Esophagus squamous epithelium (tissue), 5 donors: ENCODE data around the gene RCVRN. TPM values are rescaled to one million over a fixed set of nuclear protein-coding genes. Genes with fewer than 3 reads are reported as not detected.
A peak's percentile ranks its signal among the peaks of the same experiment; 100 is the strongest.

Source experiments
- DNase-seq: peaks from one replicate; lab custom pipeline; 2025; lab: John Stamatoyannopoulos, UW
- H3K27ac ChIP-seq, 4 donors: fragments of 200-600 bp; sonication (generic); one replicate each; pipeline ENCODE4 v1.5.1; 2016 to 2019; ENCODE audit warnings: mild to moderate bottlenecking in 1 of 4
- H3K27me3 ChIP-seq, 4 donors: fragments of 200-600 bp; sonication (generic); 1 replicate in 3 of 4; 2 replicates in 1 of 4; pipeline versions ENCODE4 v1.5.1 to v1.6.0; 2017 to 2021; ENCODE audit warnings: antibody characterized with exemption in 1 of 4
- H3K36me3 ChIP-seq, 3 donors: fragments of 200-600 bp; sonication (generic); one replicate each; pipeline ENCODE4 v1.5.1; 2016 to 2019
- H3K4me1 ChIP-seq, 3 donors: fragments of 200-600 bp; sonication (generic); one replicate each; pipeline ENCODE4 v1.5.1; 2017 to 2019
- H3K4me3 ChIP-seq, 4 donors: fragments of 200-600 bp; sonication (generic); 1 replicate in 3 of 4; 2 replicates in 1 of 4; pipeline ENCODE4 v1.5.1; 2016 to 2019; ENCODE audit warnings: mild to moderate bottlenecking in 2 of 4, moderate library complexity in 1 of 4
- H3K9me3 ChIP-seq, 3 donors: fragments of 200-600 bp; sonication (generic); one replicate each; pipeline ENCODE4 v1.5.1; 2016 to 2019
- CTCF ChIP-seq, 6 experiments: fragments of 450-650 bp in 4 of 6; fragments of 200-600 bp in 2 of 6; sonication (generic) in 2 of 6; IDR thresholded peaks; one replicate each; pipeline ENCODE4 v1.5.1; 2016 to 2019; ENCODE audit warnings: antibody characterized with exemption in 6 of 6, mild to moderate bottlenecking in 4 of 6, moderate library complexity in 4 of 6
- POLR2A ChIP-seq, 4 donors: fragments of 450-650 bp; IDR thresholded peaks; one replicate each; pipeline ENCODE4 v1.6.1; 2017; ENCODE audit warnings: antibody characterized with exemption in 4 of 4, mild to moderate bottlenecking in 4 of 4, moderate library complexity in 3 of 4
- WGBS, 2 donors: methylation state at CpG; one replicate each; pipeline ENCODE4 v1.1.5; 2018; 5-methylcytosine and 5-hydroxymethylcytosine counted together
- intact Hi-C: fragments of 100-400 bp; cut with DNase I; formaldehyde crosslinking; loops from one replicate; pipeline ENCODE4 v1.15.0; 2022
- total RNA-seq, 4 donors: library from RNA; depleted of rRNA; stranded (reverse); fragments of >200 nt; gene quantifications; one replicate each; pipeline ENCODE4 v1.1.0, GENCODE V29; 2016
- donor health status: DM: yes; HTN: yes; CAD: no.

Gene RCVRN
- total RNA-seq, 4 donors from 2014 or later, result not detected

GRCh38 chr17:9878356-9878755 is 26.7 kb downstream of the RCVRN start:
- no peaks in the 10 kb centered on the region for H3K4me1 ChIP-seq
- intact Hi-C loops, result no loop called here
- H3K36me3 ChIP-seq, result no peaks in the 10 kb centered on the region
- no peak overlapping the region for H3K4me3 ChIP-seq
- no peak overlapping the region for H3K27ac ChIP-seq
- H3K9me3 ChIP-seq, result peaks cover 0 to 13% (median 6%) of the 10 kb centered on the region in 3 donors
- H3K27me3 ChIP-seq, result no peaks in the 10 kb centered on the region
- DNase-seq, result no peak
- WGBS, 2 donors, result 50 to 51% methylated on average over 3 of the region's 3 CpGs
- TF ChIP-seq CTCF (IDR thresholded peaks at IDR 0.05) (no peak), POLR2A (IDR thresholded peaks at IDR 0.05) (no peak)

GRCh38 chr17:9875441-9875840 is 29.6 kb downstream of the RCVRN start:
- 48% methylated on average over 3 of the region's 3 CpGs for WGBS, 2 donors
- TF ChIP-seq POLR2A (IDR thresholded peaks at IDR 0.05) (no peak), CTCF (IDR thresholded peaks at IDR 0.05) (no peak)
- intact Hi-C loops, result no loop called here
- Histone ChIP-seq H3K4me1 (peaks cover 0 to 4% (median 0%) of the 10 kb centered on the region in 3 donors), H3K27ac (peak overlapping the region in 2 of 4 donors; percentile 6 to 65), H3K9me3 (no peaks in the 10 kb centered on the region), H3K27me3 (no peaks in the 10 kb centered on the region), H3K36me3 (no peaks in the 10 kb centered on the region), H3K4me3 (no peak overlapping the region)
- DNase-seq, result no peak

GRCh38 chr17:9874722-9875121 is 30.3 kb downstream of the RCVRN start:
- Histone ChIP-seq H3K27me3 (no peaks in the 10 kb centered on the region), H3K4me1 (peaks cover 0 to 4% (median 0%) of the 10 kb centered on the region in 3 donors), H3K36me3 (no peaks in the 10 kb centered on the region), H3K27ac (peak overlapping the region in 3 of 4 donors; percentile 2 to 65 (median 6)), H3K4me3 (no peak overlapping the region), H3K9me3 (no peaks in the 10 kb centered on the region)
- TF ChIP-seq POLR2A (IDR thresholded peaks at IDR 0.05) (no peak), CTCF (IDR thresholded peaks at IDR 0.05) (no peak)
- 67 to 79% methylated on average over 3 of the region's 3 CpGs for WGBS, 2 donors
- intact Hi-C loops, result no loop called here
- DNase-seq, result no peak

GRCh38 chr17:9872852-9873251 is 32.2 kb downstream of the RCVRN start:
- H3K27me3 ChIP-seq, result no peaks in the 10 kb centered on the region
- TF ChIP-seq CTCF (IDR thresholded peaks at IDR 0.05), result no peak
- TF ChIP-seq POLR2A (IDR thresholded peaks at IDR 0.05), result no peak
- no peaks in the 10 kb centered on the region for H3K9me3 ChIP-seq
- H3K4me3 ChIP-seq, result no peak overlapping the region
- no peak overlapping the region for H3K27ac ChIP-seq
- WGBS, 2 donors, result 29 to 55% methylated on average over 6 of the region's 6 CpGs
- no peak for DNase-seq
- H3K4me1 ChIP-seq, result peaks cover 0 to 4% (median 0%) of the 10 kb centered on the region in 3 donors
- no peaks in the 10 kb centered on the region for H3K36me3 ChIP-seq
- intact Hi-C loops, result no loop called here

- H3K4me3 ChIP-seq, result no peak overlapping the region
- intact Hi-C loops, result no loop called here
These were observed 36.5 kb downstream of the RCVRN start for GRCh38 chr17:9868552-9868951.

More at GRCh38 chr17:9868552-9868951, 36.5 kb downstream of the RCVRN start:
- WGBS, 2 donors, result 41 to 44% methylated on average over 3 of the region's 3 CpGs
- Histone ChIP-seq H3K27ac (no peak overlapping the region), H3K36me3 (no peaks in the 10 kb centered on the region), H3K27me3 (no peaks in the 10 kb centered on the region), H3K4me1 (peaks cover 0 to 4% (median 0%) of the 10 kb centered on the region in 3 donors), H3K9me3 (no peaks in the 10 kb centered on the region)
- no peak for DNase-seq
- no peak for TF ChIP-seq POLR2A (IDR thresholded peaks at IDR 0.05)
- no peak for TF ChIP-seq CTCF (IDR thresholded peaks at IDR 0.05)
